DOHH2 (cell line): ENCODE data around the gene LMAN1.

Experiments used
- H3F3A ChIP-seq: fragments of 200-600 bp; sonication (generic), shearing (Covaris generic); 2 replicates; pipeline ENCODE4 v1.6.0; 2016; ENCODE audit warnings: antibody characterized with exemption, mild to moderate bottlenecking; ENCODE audit not compliant: control insufficient read depth, insufficient read depth
- H3K27ac ChIP-seq: fragments of 200-600 bp; sonication (generic); 2 replicates; pipeline ENCODE4 v1.5.1; 2014; ENCODE audit warnings: low read depth, mild to moderate bottlenecking, low read length, moderate library complexity
- H3K27me3 ChIP-seq: fragments of 200-600 bp; sonication (generic); 2 replicates; pipeline ENCODE4 v1.6.1; 2014; ENCODE audit warnings: mild to moderate bottlenecking, low read length, mixed read lengths; ENCODE audit not compliant: control insufficient read depth
- H3K36me3 ChIP-seq: fragments of 200-600 bp; sonication (generic); 2 replicates; pipeline ENCODE4 v1.6.1; 2014; ENCODE audit warnings: mild to moderate bottlenecking, low read length, moderate library complexity, mixed read lengths; ENCODE audit not compliant: control insufficient read depth
- H3K4me1 ChIP-seq: fragments of 200-600 bp; sonication (generic); 2 replicates; pipeline ENCODE4 v1.6.1; 2014; ENCODE audit warnings: mild to moderate bottlenecking, low read length, mixed read lengths; ENCODE audit not compliant: control insufficient read depth
- H3K4me2 ChIP-seq: fragments of 200-600 bp; sonication (generic); 2 replicates; pipeline ENCODE4 v1.6.0; 2014; ENCODE audit warnings: mild to moderate bottlenecking, low read length, moderate library complexity
- H3K4me3 ChIP-seq: fragments of 200-600 bp; sonication (generic); 2 replicates; pipeline ENCODE4 v1.5.1; 2014; ENCODE audit warnings: mild to moderate bottlenecking, low read length, mixed read lengths
- H3K79me2 ChIP-seq: fragments of 200-600 bp; sonication (generic); 2 replicates; pipeline ENCODE4 v1.6.1; 2014; ENCODE audit warnings: mild to moderate bottlenecking, low read length, mixed read lengths; ENCODE audit not compliant: control insufficient read depth
- H3K9me2 ChIP-seq: fragments of 200-600 bp; sonication (generic); replicated peaks from 2 replicates; pipeline ENCODE4 v1.6.1; 2014; ENCODE audit warnings: mild to moderate bottlenecking, low read length, mixed read lengths; ENCODE audit not compliant: control insufficient read depth
- H3K9me3 ChIP-seq: fragments of 200-600 bp; sonication (generic); 2 replicates; pipeline ENCODE4 v1.6.1; 2014; ENCODE audit warnings: antibody characterized with exemption, low read length, mixed read lengths; ENCODE audit not compliant: control insufficient read depth, insufficient read depth
- H4K20me1 ChIP-seq: fragments of 200-600 bp; sonication (generic); 2 replicates; pipeline ENCODE4 v1.6.0; 2014; ENCODE audit warnings: low read depth, mild to moderate bottlenecking, antibody characterized with exemption, low read length, moderate library complexity; ENCODE audit not compliant: control insufficient read depth, insufficient read depth
- CTCF ChIP-seq: fragments of 200-600 bp; sonication (generic); IDR thresholded peaks from one replicate; pipeline ENCODE4 v1.5.1; 2014; ENCODE audit warnings: antibody characterized with exemption, mild to moderate bottlenecking, low read depth, low read length; ENCODE audit not compliant: poor library complexity, severe bottlenecking
- EZH2phosphoT487 ChIP-seq: fragments of 200-600 bp; sonication (generic); IDR thresholded peaks from 2 replicates; pipeline ENCODE4 v1.6.1; 2017; ENCODE audit warnings: borderline replicate concordance, mild to moderate bottlenecking, antibody characterized with exemption, low read length, moderate library complexity, mixed read lengths

The LMAN1 gene

GRCh38 chr18:59383851-59384250 lies 24.8 kb upstream of the LMAN1 start:
- H3K27me3 ChIP-seq = peaks cover 2% of the 10 kb centered on the region; the same call in 1 of the 2 replicates

GRCh38 chr18:59382383-59382782 lies 23.3 kb upstream of the LMAN1 start:
- no peak for TF ChIP-seq CTCF
- no peak for TF ChIP-seq EZH2phosphoT487
- Histone ChIP-seq H3K36me3 (no peaks in the 10 kb centered on the region), H3K4me1 (no peaks in the 10 kb centered on the region), H3K4me2 (no peak overlapping the region), H3K27me3 (peaks cover 7% of the 10 kb centered on the region; the same call in 1 of the 2 replicates), H3K9me2 (no peaks in the 10 kb centered on the region), H3K79me2 (no peaks in the 10 kb centered on the region), H3F3A (no peaks in the 10 kb centered on the region), H3K9me3 (no peaks in the 10 kb centered on the region), H3K27ac (no peak overlapping the region), H4K20me1 (no peaks in the 10 kb centered on the region), H3K4me3 (no peak overlapping the region)

More at GRCh38 chr18:59383851-59384250, 24.8 kb upstream of the LMAN1 start:
- H3K27ac ChIP-seq = no peak overlapping the region
- no peaks in the 10 kb centered on the region for H3K79me2 ChIP-seq
- no peaks in the 10 kb centered on the region for H3F3A ChIP-seq
- no peaks in the 10 kb centered on the region for H3K9me2 ChIP-seq
- H3K4me2 ChIP-seq = no peak overlapping the region
- H4K20me1 ChIP-seq = no peaks in the 10 kb centered on the region
- H3K36me3 ChIP-seq = no peaks in the 10 kb centered on the region
- H3K9me3 ChIP-seq = no peaks in the 10 kb centered on the region
- H3K4me3 ChIP-seq = no peak overlapping the region
- no peaks in the 10 kb centered on the region for H3K4me1 ChIP-seq
- TF ChIP-seq EZH2phosphoT487 = no peak
- no peak for TF ChIP-seq CTCF

- no peaks in the 10 kb centered on the region for H3K9me2 ChIP-seq
- H3K27me3 ChIP-seq = peaks cover 7% of the 10 kb centered on the region; the same call in 1 of the 2 replicates
- no peaks in the 10 kb centered on the region for H3K9me3 ChIP-seq
- H4K20me1 ChIP-seq = no peaks in the 10 kb centered on the region
- TF ChIP-seq CTCF = no peak
- TF ChIP-seq EZH2phosphoT487 = no peak
- no peaks in the 10 kb centered on the region for H3K79me2 ChIP-seq
- H3K36me3 ChIP-seq = no peaks in the 10 kb centered on the region
- H3K4me1 ChIP-seq = peaks cover 2% of the 10 kb centered on the region; the same call in 1 of the 2 replicates
- no peaks in the 10 kb centered on the region for H3F3A ChIP-seq
- no peak overlapping the region for H3K4me3 ChIP-seq
- no peak overlapping the region for H3K4me2 ChIP-seq
- no peak overlapping the region for H3K27ac ChIP-seq
Observed at GRCh38 chr18:59381949-59382348, 22.9 kb upstream of the LMAN1 start.
